HT1080 (cell line): ENCODE measurements around the gene KLHL20. TPM values are rescaled to one million over a fixed set of nuclear protein-coding genes. Genes with fewer than 3 reads are reported as not detected.

Source experiments
- DNase-seq: peaks from one replicate; pipeline ENCODE4 v3.0.0-alpha.2; 2015; ENCODE audit warnings: low read depth
- small RNA-seq: library from RNA; depleted of rRNA; stranded (forward); fragments of <200 nt; gene quantifications from one replicate; pipeline ENCODE3, GENCODE V24; 2014
- total RNA-seq: library from RNA; depleted of rRNA; stranded (reverse); fragments of >200 nt; shearing (Covaris generic); gene quantifications from 2 replicates; pipeline ENCODE4 v1.2.3, GENCODE V29; 2014; rRNA removed

Gene KLHL20
- total RNA-seq, 1 experiment from 2014 or later: 12.6 TPM

- no peak for DNase-seq
Observed at GRCh38 chr1:173827611-173828010, 112.8 kb downstream of the KLHL20 start.

DNA sequence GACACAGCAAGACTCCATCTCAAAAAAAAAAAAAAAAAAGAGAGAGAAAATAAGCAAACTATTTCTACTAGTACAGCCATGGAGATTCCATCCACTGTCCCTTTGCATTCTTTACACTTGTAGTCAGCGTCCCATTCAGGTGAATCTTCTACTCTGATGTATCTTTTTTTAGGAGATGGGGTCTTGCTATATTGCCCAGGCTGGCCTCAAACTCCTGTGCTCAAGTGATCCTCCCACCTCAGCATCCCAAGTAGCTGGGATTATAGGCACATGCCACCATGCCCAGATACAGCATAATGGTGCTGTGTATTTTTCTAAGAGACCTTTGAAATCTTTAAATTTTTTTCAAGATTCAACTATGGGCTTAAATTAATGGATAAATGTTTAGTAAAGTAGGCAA, 118.0 kb downstream of the KLHL20 start:
- no peak for DNase-seq

Small RNAs within 50 kb of the gene (small RNA-seq; reads per million reads assigned to genes)
- gene BX248409.1 (not detected), gene RF00019 (not detected)

Other genes with a start within 250 kb of the KLHL20 start
- gene PRDX6, start 237.6 kb upstream of the KLHL20 start, total RNA-seq: 185 and 243 TPM in 2 replicates
- gene SLC9C2, start 111.9 kb upstream of the KLHL20 start, total RNA-seq: not detected in 2 replicates
- gene TEX50, start 79.6 kb upstream of the KLHL20 start, total RNA-seq: not detected in 2 replicates
- gene ANKRD45, start 45.1 kb upstream of the KLHL20 start, total RNA-seq: 0.05 TPM in 1 of 2 replicates, not detected in the other
- gene DARS2, start 109.7 kb downstream of the KLHL20 start, total RNA-seq: 51.1 and 60.6 TPM in 2 replicates
- gene CENPL, start 109.9 kb downstream of the KLHL20 start, total RNA-seq: 24.8 and 28.0 TPM in 2 replicates
- gene GAS5, start 153.0 kb downstream of the KLHL20 start, total RNA-seq: 409 and 619 TPM in 2 replicates
- gene ZBTB37, start 153.4 kb downstream of the KLHL20 start, total RNA-seq: 3.6 and 3.8 TPM in 2 replicates
- gene SERPINC1, start 202.3 kb downstream of the KLHL20 start, total RNA-seq: not detected in 2 replicates